Endothelial cell of umbilical vein (primary cell): ENCODE results near the gene LZTS3. TPM values are rescaled to one million over a fixed set of nuclear protein-coding genes. Genes with fewer than 3 reads are reported as not detected.

ENCODE experiments used
- BruUV-seq: library from RNA; stranded (reverse); fragments of 400-500 nt; replicated peaks from 2 replicates; lab custom pipeline; 2021; lab: Mats Ljungman, UMichigan
- CTCF ChIA-PET: fragments of 300-600, 350-600 bp; sonication (Branson Sonifier 250); formaldehyde crosslinking; loops from one replicate; lab custom pipeline; 2021; ENCODE audit warnings: antibody characterized with exemption, inconsistent platforms; lab: Charles Lee
- POLR2A ChIA-PET: fragments of 300-600, 350-600 bp; sonication (Branson Sonifier 250); formaldehyde crosslinking; loops from one replicate; lab custom pipeline; 2021; ENCODE audit warnings: antibody characterized with exemption, inconsistent platforms; lab: Charles Lee
- DNase-seq: peaks from one replicate; pipeline ENCODE4 v3.0.0-alpha.2; 2011; ENCODE audit warnings: low read depth, low spot score
- FAIRE-seq: peaks from 2 replicates; lab custom pipeline; 2011; peaks lifted over from hg19 to GRCh38; lab: Jason Lieb, UNC
- H2AFZ ChIP-seq: 2 replicates; pipeline ENCODE4 v1.6.0; 2012; ENCODE audit warnings: low read depth, low read length, control low read depth, inconsistent platforms
- H3K27ac ChIP-seq: 2 replicates; pipeline ENCODE4 v1.5.1; 2011; ENCODE audit warnings: low read depth, mild to moderate bottlenecking, control low read depth, low read length, moderate library complexity; ENCODE audit not compliant: insufficient read depth
- H3K27me3 ChIP-seq, 2 experiments: 2 replicates each; pipeline versions ENCODE4 v1.6.0 to v1.6.1; 2011; ENCODE audit warnings: low read length in 2 of 2, mixed read lengths in 1 of 2; ENCODE audit not compliant: control insufficient read depth in 2 of 2, insufficient read depth in 2 of 2
- H3K36me3 ChIP-seq, 2 experiments: 2 replicates in 1 of 2; 3 replicates in 1 of 2; pipeline ENCODE4 v1.5.1; 2011; ENCODE audit warnings: low read length in 2 of 2, mild to moderate bottlenecking in 1 of 2, moderate library complexity in 1 of 2; ENCODE audit not compliant: control insufficient read depth in 2 of 2, insufficient read depth in 2 of 2; ENCODE audit errors: extremely low read depth in 1 of 2
- H3K4me1 ChIP-seq: 3 replicates; pipeline ENCODE4 v1.5.1; 2011; ENCODE audit warnings: mild to moderate bottlenecking, low read length; ENCODE audit not compliant: control insufficient read depth, insufficient read depth; ENCODE audit errors: extremely low read depth
- H3K4me2 ChIP-seq: 2 replicates; pipeline ENCODE4 v1.6.1; 2011; ENCODE audit warnings: low read length, control low read depth, mixed read lengths; ENCODE audit not compliant: insufficient read depth
- H3K4me3 ChIP-seq, 3 experiments: fragments of 200-600 bp in 1 of 3; sonication (generic), shearing (Covaris generic) in 1 of 3; replicated peaks in 1 of 3; 2 replicates each; pipeline ENCODE4 v1.5.1; 2011 to 2016; ENCODE audit warnings: control low read depth in 3 of 3, low read length in 3 of 3, mild to moderate bottlenecking in 2 of 3, inconsistent platforms in 1 of 3, low read depth in 1 of 3, moderate library complexity in 1 of 3; ENCODE audit not compliant: insufficient read depth in 1 of 3
- H3K79me2 ChIP-seq: 2 replicates; pipeline ENCODE4 v1.6.0; 2012; ENCODE audit warnings: low read length, inconsistent platforms; ENCODE audit not compliant: control insufficient read depth, insufficient read depth
- H3K9ac ChIP-seq: replicated peaks from 2 replicates; pipeline ENCODE3; 2011; ENCODE audit warnings: low read length, control low read depth; ENCODE audit not compliant: insufficient read depth; ENCODE audit errors: extremely low read depth
- H3K9me1 ChIP-seq: replicated peaks from 3 replicates; pipeline ENCODE4 v1.6.0; 2011; ENCODE audit warnings: mild to moderate bottlenecking, low read length; ENCODE audit not compliant: control insufficient read depth, insufficient read depth; ENCODE audit errors: extremely low read depth
- H3K9me3 ChIP-seq: replicated peaks from 2 replicates; pipeline ENCODE4 v1.5.1; 2012; ENCODE audit warnings: low read length, inconsistent platforms; ENCODE audit not compliant: control insufficient read depth, insufficient read depth
- H4K20me1 ChIP-seq: replicated peaks from 2 replicates; pipeline ENCODE3; 2011; ENCODE audit warnings: mild to moderate bottlenecking, low read length; ENCODE audit not compliant: control insufficient read depth, insufficient read depth; ENCODE audit errors: extremely low read depth
- CTCF ChIP-seq, 2 donors: IDR thresholded peaks; 1 replicate in 1 of 2; 2 replicates in 1 of 2; pipeline ENCODE4 v1.5.1; 2011; ENCODE audit warnings: low read length in 2 of 2, mild to moderate bottlenecking in 2 of 2, moderate library complexity in 2 of 2, control low read depth in 1 of 2, inconsistent platforms in 1 of 2, low read depth in 1 of 2; ENCODE audit not compliant: insufficient read depth in 1 of 2; ENCODE audit errors: extremely low read depth in 1 of 2
- EZH2 ChIP-seq: IDR thresholded peaks from 2 replicates; pipeline ENCODE4 v1.6.1; 2012; ENCODE audit warnings: borderline replicate concordance, low read depth, mild to moderate bottlenecking, moderate library complexity, low read length, inconsistent platforms; ENCODE audit not compliant: severe bottlenecking
- FOS ChIP-seq: IDR thresholded peaks from 2 replicates; pipeline ENCODE4 v1.6.1; 2011; ENCODE audit warnings: mild to moderate bottlenecking, low read length, moderate library complexity, borderline replicate concordance; ENCODE audit not compliant: insufficient read depth
- GATA2 ChIP-seq: IDR thresholded peaks from 2 replicates; pipeline ENCODE4 v1.7.0; 2011; ENCODE audit warnings: low read depth, mild to moderate bottlenecking, moderate library complexity, mixed read lengths, low read length; ENCODE audit not compliant: insufficient read length, insufficient read depth
- JUN ChIP-seq: IDR thresholded peaks from 2 replicates; pipeline ENCODE4 v1.6.1; 2011; ENCODE audit warnings: borderline replicate concordance, low read depth; ENCODE audit not compliant: insufficient read length, insufficient read depth
- MAX ChIP-seq: IDR thresholded peaks from 2 replicates; pipeline ENCODE4 v1.6.1; 2011; ENCODE audit not compliant: insufficient read depth, insufficient read length
- MYC ChIP-seq: IDR thresholded peaks from one replicate; pipeline ENCODE4 v1.6.1; 2011; ENCODE audit warnings: mild to moderate bottlenecking, low read depth, low read length
- POLR2A ChIP-seq: IDR thresholded peaks from 2 replicates; pipeline ENCODE4 v1.6.1; 2012; ENCODE audit warnings: low read depth, mild to moderate bottlenecking, control low read depth, low read length
- POLR2AphosphoS5 ChIP-seq: IDR thresholded peaks from 2 replicates; pipeline ENCODE4 v1.6.1; 2012; ENCODE audit warnings: low read depth, mild to moderate bottlenecking, control low read depth, low read length, moderate library complexity; ENCODE audit not compliant: insufficient read depth
- dilution Hi-C: fragments of 300-500 bp; cut with MboI; formaldehyde crosslinking; loops from one replicate; pipeline ENCODE4 v1.15.0; 2019; ENCODE audit warnings: low sequenced_read_pairs; ENCODE audit not compliant: extremely low pct_ligation_motif_present
- intact Hi-C: fragments of 100-400 bp; cut with micrococcal nuclease; formaldehyde crosslinking; loops from one replicate; pipeline ENCODE4 v1.10.0; 2022
- polyA plus RNA-seq, 4 experiments: library from polyadenylated mRNA; depleted of rRNA in 3 of 4; stranded (reverse) in 3 of 4; unstranded in 1 of 4; fragments of >200 nt; gene quantifications; 2 replicates each; pipeline versions ENCODE4 v1.2.1 to v1.2.3, GENCODE V29; 2011 to 2012; ENCODE audit warnings: missing spikeins in 1 of 4
- total RNA-seq: library from RNA; stranded (reverse); gene quantifications from 2 replicates; pipeline ENCODE4 v1.2.3, GENCODE V29; 2021

LZTS3 gene
- total and polyA plus RNA-seq, 2 donors (not counting 3 experiments of a cell fraction or from before 2014, with no cell fraction given) = 4.5 to 5.7 TPM

- H3K9me1 ChIP-seq = no peaks in the 10 kb centered on the region
- POLR2A ChIA-PET = interaction anchor here (0.5 kb wide), 1 partner anchor 95 kb away, joined by 3 read pairs; no protein-coding TSS in a partner anchor
- dilution Hi-C loops = no loop called here
- no peak overlapping the region for H3K4me3 ChIP-seq
- H3K4me1 ChIP-seq = no peaks in the 10 kb centered on the region
- no peaks in the 10 kb centered on the region for H3K79me2 ChIP-seq
- BruUV-seq = no TSS peak
- no peaks in the 10 kb centered on the region for H4K20me1 ChIP-seq
- no peak overlapping the region for H3K9ac ChIP-seq
- H3K4me2 ChIP-seq = no peak overlapping the region
- intact Hi-C loops = no loop called here
- no peak for TF ChIP-seq POLR2A
- no peak for TF ChIP-seq CTCF (IDR thresholded peaks at IDR 0.05; ENCODE audit: extremely low read depth in 1 of 2, insufficient read depth in 1 of 2, low read depth in 1 of 2, low read length in 2 of 2)
- TF ChIP-seq GATA2 = no peak
- TF ChIP-seq MAX = no peak
- no peak for TF ChIP-seq FOS
- no peak for TF ChIP-seq MYC
- TF ChIP-seq POLR2AphosphoS5 = no peak
- no peak for TF ChIP-seq EZH2
- no peak for TF ChIP-seq JUN
- no peak for FAIRE-seq
- H3K27me3 ChIP-seq = no peaks in the 10 kb centered on the region
- DNase-seq = no peak
- H3K36me3 ChIP-seq = no peaks in the 10 kb centered on the region
- CTCF ChIA-PET = interaction anchor here (1.0 to 1.4 kb wide), 4 partner anchors 9 to 24 kb away, joined by 3 read pairs; no protein-coding TSS in a partner anchor
- no peak overlapping the region for H2AFZ ChIP-seq
- no peak overlapping the region for H3K27ac ChIP-seq
- no peaks in the 10 kb centered on the region for H3K9me3 ChIP-seq
Observed at GRCh38 chr20:3129094-3129493, 44.3 kb downstream of the LZTS3 start.
